Epithelial cell of proximal tubule (primary cell): Measurements from ENCODE around the gene APOH. TPM values are rescaled to one million over a fixed set of nuclear protein-coding genes. Genes with fewer than 3 reads are reported as not detected.

Experiments
- DNase-seq: peaks from one replicate; pipeline ENCODE4 v3.0.0-alpha.2; 2011; ENCODE audit warnings: low read depth
- H3K4me3 ChIP-seq: 2 replicates; pipeline ENCODE4 v1.5.1; 2011; ENCODE audit warnings: low read depth, mild to moderate bottlenecking, low read length
- CTCF ChIP-seq: conservative IDR thresholded peaks from 2 replicates; pipeline ENCODE4 v1.5.1; 2012; ENCODE audit warnings: low read depth, mild to moderate bottlenecking, low read length
- total RNA-seq: library from RNA; depleted of rRNA; stranded (reverse); fragments of >200 nt; gene quantifications from 2 replicates; pipeline ENCODE4 v1.2.3, GENCODE V29; 2015

The APOH gene
- total RNA-seq, 1 donor from 2014 or later = not detected

DNA sequence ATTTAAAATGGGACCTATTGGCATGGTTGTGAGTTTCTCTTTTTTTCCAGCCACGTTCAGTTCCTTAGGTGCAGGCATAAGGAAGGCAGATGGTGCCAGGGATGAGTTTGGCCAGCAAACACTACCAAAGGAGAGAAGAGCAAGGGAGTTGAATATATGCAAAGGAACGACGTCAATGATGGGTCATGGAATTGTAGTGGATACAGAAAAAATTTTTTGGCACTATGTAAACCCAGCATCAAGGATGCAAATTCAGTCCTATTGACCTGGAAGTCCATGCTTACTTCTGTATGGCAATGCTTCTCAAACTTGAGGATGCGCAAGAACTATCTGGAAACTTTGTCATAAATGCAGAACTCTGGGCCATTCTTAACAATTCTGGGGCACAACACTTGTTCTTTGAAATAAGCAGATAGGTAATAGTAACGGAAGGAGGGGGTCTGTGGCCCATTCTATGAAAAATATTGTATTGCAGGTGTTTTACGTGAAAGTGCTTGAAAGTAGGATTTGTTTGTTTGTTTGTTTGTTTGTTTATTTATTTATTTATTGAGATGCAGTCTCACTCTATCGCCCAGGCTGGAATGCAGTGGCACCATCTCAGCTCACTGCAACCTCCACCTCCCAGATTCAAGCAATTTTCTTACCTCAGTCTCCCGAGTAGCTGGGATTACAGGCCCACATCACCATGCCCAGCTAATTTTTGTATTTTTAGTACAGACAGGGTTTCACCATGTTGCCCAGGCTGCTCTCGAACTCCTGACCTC, 18.0 kb downstream of the APOH start:
- no peak for TF ChIP-seq CTCF
- no peak for DNase-seq
- no peak overlapping the region for H3K4me3 ChIP-seq

GRCh38 chr17:66210208-66210574, 19.0 kb downstream of the APOH start:
- no peak overlapping the region for H3K4me3 ChIP-seq
- no peak for TF ChIP-seq CTCF
- no peak for DNase-seq

- no peak for DNase-seq
- no peak for TF ChIP-seq CTCF
- H3K4me3 ChIP-seq = no peak overlapping the region
Measured at GRCh38 chr17:66207936-66208335, 21.3 kb downstream of the APOH start.

DNA sequence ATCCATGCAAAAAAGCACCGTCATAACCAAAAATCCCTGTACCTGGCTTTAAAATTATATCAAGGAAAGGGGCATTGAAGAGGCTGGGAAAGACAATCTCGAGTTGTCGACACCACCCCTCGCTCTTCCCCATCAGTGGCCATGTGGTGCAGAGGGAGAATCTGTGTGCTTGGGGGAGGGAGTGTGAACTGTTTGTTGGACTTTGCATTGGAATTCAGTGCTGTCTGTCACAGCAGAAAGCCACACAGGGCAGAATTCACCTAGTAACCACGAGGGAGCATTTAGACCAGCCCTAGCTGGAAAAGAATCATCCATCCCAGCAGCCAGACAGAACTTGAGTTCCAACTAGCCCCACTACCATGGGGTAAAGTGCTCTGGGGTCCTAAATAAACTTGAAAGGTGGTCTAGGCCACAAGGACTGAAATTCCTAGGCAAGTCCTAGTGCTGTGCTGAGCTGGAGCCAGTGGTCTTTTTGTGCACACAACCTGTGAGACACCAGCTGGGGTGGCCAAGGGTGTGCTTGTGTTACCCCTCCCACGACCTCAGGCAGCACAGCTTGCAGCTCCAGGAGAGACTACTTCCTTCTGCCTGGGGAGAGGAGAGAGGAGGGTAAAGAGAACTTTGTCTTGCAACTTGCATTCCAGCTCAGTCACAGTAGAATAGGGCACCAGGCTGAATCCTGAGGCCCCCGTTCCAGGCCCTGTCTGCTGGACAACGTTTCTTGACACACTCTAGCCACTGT, 25.8 kb downstream of the APOH start:
- no peak overlapping the region for H3K4me3 ChIP-seq
- no peak for TF ChIP-seq CTCF
- DNase-seq = no peak

DNA sequence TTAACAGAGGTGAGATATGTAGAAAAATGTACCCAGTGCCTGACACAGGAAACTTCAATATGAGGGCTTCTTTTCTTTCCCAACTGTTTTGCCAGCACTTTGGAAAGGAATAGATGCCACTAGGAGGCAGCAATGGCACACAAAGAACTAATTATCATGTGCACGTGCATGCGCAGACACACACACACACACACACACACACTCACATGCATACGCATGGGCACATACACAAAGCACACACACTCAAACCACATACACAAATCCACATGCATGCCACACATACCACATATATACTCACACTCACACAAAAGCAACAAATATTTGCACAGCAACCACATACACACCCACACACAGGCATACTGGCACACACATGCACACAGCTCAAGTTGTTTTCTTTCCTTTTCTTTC, 28.5 kb downstream of the APOH start:
- peak; percentile 26 for DNase-seq
- peak; percentile 83 for TF ChIP-seq CTCF
- H3K4me3 ChIP-seq = no peak overlapping the region

- DNase-seq = no peak
- no peak for TF ChIP-seq CTCF
- H3K4me3 ChIP-seq = no peak overlapping the region
Measured at GRCh38 chr17:66198242-66198641, 31.0 kb downstream of the APOH start.

GRCh38 chr17:66192378-66192687, 36.9 kb downstream of the APOH start:
- DNase-seq = no peak
- H3K4me3 ChIP-seq = peak overlapping the region; percentile 74
- no peak for TF ChIP-seq CTCF
